Inflammatory macrophage treated with lipopolysaccharide for 4 hours (primary cell): ENCODE results near the gene ZDHHC6.
"Not testable (repeated sequence)": the region's sequence is repeated elsewhere in the genome, so short reads cannot be mapped to it uniquely, and the experiment has no call there.

Experiments used
- DNase-seq: peaks from one replicate; pipeline ENCODE4 v3.0.0-alpha.2; 2020

The ZDHHC6 gene, protein sequence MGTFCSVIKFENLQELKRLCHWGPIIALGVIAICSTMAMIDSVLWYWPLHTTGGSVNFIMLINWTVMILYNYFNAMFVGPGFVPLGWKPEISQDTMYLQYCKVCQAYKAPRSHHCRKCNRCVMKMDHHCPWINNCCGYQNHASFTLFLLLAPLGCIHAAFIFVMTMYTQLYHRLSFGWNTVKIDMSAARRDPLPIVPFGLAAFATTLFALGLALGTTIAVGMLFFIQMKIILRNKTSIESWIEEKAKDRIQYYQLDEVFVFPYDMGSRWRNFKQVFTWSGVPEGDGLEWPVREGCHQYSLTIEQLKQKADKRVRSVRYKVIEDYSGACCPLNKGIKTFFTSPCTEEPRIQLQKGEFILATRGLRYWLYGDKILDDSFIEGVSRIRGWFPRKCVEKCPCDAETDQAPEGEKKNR

DNA sequence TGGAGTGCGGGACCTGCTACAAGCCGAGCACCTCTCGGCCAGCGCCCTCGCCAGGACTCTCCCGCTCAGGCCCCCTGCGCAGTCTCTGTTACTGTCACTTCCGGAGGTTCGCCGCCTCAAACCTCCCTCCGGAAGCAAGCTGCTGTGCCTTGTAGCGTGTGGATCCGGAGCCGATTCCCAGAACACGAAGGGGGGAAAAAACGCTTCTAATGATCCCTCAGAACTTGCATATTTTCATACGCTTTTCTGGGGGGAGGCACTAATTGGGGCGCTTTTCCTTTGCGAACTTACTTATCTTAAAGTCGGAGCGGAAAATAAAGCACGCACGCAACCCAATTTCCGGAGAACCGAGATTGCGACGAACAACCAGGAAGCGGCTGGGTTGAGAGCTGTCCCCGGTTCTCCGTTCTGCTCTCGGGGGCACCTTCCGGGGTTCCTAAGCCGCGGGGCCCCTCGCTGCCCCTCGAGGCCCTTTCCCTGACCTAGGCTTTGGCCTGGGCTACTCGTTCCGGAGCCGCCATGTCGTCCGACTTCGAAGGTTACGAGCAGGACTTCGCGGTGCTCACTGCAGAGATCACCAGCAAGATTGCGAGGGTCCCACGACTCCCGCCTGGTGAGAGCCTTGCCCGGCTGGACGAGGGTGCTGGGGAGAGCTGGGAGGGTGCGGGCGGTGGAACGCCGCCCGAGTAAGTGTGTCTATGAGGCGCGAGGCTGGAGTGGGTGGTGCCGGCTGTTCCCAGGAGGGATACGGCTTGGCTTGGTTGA lies at the start of gene ZDHHC6, which contains the start of gene VTI1A:
TSS of gene ZDHHC6 (minus strand) at position 60 of the 765 bp plus-strand sequence. CDS start 1,478 bp downstream, outside the sequence.
TSS of gene VTI1A (plus strand) at position 361 of the 765 bp plus-strand sequence. CDS start at position 520, 159 bp downstream.
- peak; percentile 84 for DNase-seq

DNA sequence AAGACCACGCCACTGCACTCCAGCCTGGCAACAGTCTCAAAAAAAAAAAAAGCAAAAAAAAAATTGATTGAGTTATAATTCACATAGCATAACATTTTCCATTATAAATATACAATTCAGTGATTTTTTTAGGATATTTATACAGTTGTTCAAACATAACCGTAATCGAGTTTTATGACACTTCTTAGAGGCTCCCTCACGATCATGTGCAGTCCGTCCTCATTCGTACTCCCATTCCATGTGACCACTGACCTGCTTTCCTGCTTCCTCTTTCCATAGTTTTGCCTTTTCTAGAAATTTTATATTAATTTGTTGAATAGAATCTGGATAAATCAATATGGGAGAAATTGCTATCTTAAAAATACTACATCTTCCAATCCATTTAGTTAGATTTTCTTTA lies 46.0 kb upstream of the ZDHHC6 start:
- no peak for DNase-seq

DNA sequence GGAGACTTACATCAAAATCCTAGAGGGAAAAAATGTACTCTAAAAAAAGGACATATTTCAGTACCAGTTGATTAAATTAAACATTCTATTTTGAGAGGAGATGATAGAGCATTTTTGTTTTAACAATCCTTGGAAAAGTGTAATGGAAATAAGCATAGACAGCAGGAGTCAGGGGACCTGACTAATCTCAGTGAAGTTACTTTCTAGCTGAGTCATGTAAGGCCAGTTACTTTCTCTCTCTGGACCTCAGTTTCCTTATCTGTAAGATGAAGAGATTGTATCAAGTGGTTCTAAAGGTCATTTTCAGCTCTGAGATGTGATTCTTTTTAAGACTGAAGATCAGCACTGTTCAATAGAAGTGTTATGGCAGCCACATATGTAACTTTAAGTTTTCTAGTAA lies 44.4 kb upstream of the ZDHHC6 start:
- no peak for DNase-seq

DNA sequence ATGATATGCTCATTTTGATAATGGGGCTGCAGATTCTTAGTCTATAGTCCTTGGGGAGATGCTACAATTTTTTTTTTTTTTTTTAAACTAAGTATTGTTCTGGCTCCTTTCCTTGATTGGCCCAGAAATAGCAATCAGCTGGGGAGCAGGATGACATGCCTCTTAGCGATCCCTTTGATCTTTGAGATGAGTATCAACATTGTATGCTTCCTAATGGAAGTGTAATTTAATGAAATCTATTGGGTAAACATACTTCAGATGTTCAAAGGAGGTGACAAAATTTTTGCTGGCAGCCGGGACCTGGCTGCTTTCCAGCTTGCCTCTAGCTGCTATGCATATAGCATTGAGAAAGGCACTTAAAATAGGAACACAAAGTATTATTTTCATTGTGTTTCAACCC lies 43.8 kb upstream of the ZDHHC6 start:
- DNase-seq: no peak

DNA sequence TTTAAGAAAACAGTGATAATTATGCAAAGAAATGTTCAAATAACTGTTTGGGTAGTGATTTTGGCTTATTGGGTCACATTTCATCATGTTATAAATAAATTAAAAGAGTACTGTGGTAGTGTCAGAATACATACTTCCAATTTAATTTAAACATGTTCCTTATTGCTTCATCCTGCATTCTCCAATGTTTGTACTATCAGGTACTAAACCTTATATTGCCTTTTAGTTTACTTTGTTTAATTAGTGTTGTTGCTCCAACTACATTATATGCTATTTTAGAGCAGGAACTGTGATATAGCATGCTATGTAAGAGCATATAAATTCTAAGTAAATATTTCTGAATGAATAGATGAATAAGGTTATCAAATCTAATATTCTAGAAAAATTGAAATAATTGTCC lies 41.2 kb upstream of the ZDHHC6 start:
- no peak for DNase-seq

DNA sequence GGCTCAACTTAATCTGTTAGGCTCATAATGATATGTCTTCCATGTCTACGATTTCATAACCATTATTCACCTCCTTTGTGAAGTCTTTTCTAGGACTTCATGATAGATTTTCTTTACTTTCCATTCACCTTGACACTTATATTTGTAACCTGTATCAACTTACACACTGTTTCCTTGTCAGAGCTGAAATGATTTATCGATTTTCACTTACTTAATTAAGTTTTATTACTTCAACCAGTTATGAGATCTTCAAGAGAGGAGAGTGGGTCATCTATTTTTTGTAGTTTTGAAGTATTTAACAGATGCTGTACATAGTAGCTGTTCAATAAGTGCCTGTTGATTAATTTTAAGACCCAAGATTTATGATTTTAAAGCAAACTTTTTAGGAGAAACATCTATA lies 37.7 kb upstream of the ZDHHC6 start:
- DNase-seq: no peak

DNA sequence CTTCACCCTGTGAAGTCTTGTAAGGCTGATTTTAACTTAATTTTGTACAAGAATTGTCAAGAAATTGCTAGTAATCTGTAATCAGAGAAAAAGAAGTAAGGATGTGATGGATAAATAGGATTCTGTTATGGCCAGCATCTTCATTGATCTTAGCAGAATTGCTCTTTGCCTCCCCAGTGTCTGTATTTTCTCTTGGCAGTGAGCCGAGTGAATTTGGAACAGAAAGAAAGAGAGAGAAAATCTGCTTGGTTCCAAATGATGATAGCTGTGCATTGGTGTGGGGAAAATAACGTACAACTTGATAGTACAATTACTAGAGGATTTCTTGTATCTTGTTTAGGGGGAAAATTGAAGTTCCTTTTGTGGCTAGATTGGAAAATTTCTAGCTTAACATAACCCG lies 34.9 kb upstream of the ZDHHC6 start:
- DNase-seq: no peak

DNA sequence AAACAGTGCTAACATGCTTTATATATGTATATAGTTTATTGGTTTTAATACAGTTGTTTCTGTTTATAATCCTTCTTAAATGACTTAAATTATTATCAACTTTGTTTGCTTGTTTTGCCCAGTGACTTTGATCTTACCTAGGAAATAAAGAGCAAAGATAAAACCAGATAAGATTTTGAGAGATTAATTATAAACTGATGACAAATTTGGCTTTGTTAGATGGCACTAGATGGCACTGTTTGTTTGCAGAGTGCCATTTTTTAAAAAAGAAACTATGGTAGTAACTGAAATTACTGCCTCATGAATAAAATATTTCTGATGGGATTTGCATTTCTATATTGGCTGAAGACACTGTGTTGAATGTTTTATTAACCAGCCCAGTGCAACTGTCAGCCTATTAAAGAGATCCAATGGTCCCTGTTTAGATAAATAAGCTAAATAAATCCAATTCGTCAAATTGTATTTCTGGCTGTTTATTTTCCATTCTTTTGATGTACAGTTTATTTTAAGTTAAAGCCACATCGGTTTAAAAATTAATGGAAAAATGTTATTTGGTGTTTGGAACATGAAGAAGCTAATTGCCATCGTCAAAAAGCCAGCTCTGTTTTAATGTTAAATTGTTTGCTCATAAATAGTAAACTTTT lies 29.0 kb upstream of the ZDHHC6 start:
- peak; percentile 15 for DNase-seq

DNA sequence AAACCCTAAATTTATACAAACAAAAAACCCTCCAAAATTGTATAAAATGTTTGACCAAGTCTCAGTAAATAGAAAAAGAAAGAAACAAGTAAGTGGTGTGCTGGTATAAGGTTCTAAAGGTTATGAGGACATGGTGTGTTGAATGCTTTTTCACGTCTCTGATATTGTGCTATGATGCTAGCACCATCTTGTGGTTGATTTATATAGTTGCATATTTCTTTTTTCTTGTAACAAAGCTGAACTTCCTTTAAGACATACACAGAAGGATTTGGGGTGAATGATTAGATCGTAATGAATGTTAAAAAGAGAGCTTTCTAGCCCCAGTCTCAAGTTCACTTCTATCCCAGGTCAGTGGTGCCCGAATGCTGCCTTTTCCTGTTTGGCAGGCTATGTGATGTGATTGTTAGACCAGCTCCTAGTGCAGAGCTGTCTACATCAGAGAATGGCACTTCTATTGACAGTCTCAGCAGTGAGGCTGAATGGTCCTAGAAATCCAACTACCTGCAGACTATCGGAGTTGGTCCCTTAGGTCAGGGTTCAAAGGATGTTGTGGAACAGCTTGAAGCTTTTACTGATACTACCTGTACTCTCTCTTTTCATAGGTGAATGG lies 25.3 kb upstream of the ZDHHC6 start:
- peak; percentile 51 for DNase-seq

DNA sequence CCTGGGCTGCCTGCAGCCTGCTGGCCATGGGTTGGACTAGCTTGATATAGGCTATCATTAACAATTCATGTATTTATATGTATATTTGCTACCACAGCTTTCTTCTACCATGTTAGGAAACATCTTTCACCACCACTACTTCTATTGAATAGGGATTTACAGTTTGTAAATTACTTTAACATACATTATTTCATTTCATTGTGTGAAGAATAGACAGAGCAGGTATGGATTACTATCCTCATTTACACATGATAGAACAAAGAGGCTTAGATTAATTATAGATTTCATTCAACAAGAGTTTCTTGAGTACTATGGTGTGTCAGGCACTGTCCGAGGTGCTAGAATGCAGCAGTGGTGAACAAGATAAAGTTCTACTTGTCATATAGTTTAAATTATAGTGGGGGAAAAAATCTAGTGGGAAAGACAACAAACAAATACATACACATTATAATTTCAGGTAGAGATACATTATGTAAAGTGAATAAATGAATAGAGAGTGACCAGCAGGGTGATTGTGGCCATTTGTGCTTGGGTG lies 20.9 kb upstream of the ZDHHC6 start:
- no peak for DNase-seq

DNA sequence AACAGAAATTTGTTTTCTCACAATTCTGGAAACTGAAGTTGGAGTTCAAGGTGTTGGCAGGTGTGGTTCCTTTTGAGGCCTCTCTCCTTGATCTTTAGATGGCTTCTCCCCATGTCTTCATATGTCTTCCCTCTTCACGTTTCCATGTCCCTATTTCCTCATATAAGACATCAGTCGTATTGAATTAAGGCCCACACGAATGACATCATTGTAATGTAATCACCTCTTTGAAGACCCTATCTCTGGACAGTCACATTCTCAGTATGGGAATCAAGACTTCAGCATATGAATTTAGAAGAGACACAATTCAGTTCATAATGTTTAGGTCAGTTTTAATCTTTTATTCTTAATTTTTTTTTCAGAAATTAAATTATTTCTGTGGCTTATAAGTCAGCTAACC lies 20.1 kb upstream of the ZDHHC6 start:
- DNase-seq: no peak

DNA sequence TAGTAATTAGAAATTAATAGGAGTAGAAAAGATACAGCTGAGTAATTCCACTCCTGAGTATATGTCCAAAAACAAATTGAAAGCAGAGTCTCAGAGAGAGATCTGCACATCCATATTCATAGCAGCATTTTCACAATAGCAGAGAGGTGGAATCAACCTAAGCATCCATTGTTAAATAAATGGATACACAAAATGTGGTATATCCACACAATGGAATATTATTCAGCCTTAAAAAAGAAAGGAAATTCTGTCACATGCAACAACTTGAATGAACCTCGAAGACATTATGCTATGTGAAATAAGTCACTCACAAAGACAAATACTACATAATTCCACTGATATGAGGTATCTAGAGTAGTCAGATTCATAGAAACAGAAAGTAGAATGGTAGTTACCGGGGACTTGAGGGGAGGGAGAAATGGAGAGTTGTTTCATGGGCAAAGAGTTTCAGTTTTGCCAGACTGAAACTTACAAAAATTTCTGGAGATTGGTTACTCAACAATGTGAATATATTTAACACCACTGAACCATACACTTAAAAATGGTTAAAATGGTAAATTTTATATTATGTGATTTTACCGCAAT lies 18.7 kb upstream of the ZDHHC6 start:
- peak; percentile 62 for DNase-seq

DNA sequence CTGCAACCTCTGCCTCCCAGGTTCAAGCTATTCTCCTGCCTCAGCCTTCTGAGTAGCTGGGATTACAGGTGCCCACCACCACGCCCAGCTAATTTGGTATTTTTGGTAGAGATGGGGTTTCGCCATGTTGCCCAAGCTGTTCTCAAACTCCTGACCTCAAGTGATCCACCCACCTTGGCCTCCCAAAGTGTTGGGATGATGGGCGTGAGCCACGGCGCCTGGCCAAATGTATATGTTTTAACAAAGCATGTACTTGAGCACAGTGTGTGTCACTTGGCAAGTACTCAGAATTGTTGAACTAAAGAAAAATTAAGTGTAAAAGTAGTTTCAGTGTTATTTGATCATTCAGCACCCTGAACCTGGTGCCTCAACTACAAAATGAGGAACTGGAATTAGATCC lies 17.4 kb upstream of the ZDHHC6 start:
- not testable (repeated sequence) for DNase-seq

DNA sequence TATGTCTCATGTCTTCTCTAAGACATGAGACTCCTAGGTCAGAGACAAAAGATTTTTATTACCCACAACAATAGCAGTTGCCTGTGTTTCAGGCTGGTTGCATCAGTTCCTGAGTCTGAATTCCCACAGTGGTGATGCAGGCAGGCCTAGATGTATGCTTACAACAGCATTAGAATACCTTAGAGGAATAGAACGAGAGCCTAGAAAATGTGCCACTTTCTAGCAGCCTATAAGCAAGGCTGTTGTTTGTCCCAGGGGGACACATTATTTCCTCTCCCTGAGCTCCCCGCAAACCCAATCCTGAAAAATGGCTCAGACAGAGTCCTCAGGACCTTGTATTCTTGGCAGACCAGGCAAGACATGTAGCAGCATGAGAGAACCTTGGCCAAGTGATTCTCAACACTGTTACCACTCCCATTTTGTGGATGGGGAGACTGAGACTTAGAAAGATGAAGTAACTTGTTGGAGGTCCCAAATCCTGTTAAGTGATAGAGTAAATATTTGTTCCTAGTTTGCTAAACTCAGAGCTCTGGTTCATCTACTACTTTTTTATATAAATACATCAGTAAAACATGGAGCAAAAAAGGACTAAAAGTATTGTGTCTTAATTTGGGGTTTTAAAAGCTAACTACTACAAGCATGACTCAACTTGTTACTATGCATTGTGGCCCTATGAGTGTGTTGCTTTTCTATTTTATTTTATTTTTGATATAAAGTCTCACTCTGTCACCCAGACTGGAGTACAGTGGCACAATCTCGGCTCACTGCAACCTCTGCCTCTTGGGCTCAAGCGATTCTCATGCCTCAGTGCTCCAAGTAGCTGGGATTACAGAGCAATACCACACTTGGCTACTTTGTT lies 14.5 kb upstream of the ZDHHC6 start:
- peak; percentile 71 for DNase-seq

DNA sequence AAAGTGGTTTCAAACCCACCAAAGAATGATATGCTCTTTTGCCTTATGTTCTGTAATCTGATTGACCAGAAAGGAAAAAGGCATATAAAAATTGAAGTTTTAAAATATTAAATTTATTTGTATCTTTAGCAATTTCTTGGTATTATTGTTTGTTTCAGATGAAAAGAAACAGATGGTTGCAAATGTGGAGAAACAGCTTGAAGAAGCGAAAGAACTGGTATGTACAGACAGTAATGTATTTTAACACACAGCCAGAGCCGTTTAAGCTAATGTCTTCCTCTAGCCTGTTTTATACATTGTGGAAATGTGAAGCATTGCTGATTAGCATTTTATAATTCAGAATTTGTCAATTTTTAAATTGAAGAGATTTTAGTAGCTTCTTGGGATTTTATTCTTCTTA lies 13.7 kb upstream of the ZDHHC6 start:
- no peak for DNase-seq

DNA sequence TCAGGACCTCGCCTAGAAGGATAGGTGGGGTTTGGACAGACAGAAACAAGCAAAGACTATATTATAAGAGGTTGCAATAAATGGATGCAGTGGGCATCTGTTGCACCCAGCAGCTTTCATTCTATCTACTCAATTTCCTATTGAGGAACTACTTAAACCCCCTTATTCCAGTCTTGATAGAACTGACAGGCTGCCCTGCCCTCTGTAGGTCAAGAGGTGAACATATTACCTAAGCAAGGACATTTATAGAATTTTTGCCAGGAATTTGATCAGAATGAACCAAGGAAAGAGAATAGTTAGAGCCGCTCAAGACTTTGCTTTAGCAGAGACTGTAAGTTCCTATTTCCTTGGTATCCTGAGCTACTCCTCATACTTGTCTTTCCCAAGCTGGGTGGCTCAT lies 9.8 kb upstream of the ZDHHC6 start:
- peak; percentile 11 for DNase-seq

DNA sequence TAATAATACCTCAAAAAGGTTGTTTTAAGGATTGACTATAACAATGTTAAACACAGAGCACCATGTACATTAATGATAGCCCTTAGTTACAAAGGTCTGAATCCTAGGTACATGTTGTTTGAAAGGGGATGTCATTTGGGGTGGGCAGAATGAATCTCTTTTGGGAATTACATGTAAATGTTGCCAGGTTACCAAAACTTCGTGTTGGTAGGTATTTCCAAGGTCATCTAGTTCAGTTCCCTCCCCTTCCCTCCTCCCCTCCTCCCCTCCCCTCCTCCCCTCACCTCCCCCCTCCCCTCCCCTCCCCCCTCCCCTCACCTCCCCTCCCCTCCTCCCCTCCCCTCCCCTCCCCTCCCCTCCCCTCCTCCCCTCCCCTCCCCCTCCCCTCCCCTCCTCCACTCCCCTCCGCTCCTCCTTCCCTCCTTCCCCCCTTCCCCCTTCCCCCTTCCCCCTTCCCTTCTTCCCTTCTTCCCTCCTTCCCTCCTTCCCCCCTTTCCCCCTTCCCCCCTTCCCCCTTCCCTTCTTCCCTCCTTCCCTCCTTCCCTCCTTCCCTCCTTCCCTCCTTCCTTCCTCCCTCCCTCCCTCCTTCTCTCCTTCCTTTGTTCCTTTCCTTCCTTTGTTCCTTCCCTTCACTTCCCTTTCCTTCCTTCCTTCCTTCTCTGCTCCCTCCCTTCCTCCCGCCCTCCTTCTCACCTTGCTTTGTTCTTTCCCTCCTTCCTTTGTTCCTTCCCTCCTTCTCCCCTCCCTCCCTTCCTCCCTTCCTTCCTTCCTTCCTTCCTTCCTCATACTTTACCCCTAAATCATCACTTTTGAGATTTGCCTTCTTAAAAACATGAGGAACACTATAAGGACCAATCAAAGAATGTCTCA lies 8.4 kb upstream of the ZDHHC6 start:
- no peak for DNase-seq

DNA sequence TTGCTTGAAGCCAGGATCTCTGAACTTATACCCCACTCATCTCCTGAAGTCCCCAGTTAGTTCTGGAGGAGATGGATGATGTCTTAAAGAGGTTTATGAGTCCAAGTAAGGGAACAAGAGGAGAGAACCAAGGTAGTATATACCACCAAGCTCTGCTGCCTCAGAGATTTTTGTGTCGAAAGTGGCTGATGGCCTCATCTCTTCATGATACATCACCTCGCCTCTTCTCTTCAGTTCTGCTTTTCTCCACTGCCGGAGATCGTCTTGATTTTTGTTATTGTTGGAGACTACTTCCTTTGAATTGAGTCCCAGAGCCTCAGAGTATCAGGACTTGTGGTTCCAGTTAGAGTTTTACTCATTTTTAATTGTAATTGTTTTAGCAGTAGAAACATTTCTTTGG lies 2.2 kb upstream of the ZDHHC6 start:
- peak; percentile 82 for DNase-seq

DNA sequence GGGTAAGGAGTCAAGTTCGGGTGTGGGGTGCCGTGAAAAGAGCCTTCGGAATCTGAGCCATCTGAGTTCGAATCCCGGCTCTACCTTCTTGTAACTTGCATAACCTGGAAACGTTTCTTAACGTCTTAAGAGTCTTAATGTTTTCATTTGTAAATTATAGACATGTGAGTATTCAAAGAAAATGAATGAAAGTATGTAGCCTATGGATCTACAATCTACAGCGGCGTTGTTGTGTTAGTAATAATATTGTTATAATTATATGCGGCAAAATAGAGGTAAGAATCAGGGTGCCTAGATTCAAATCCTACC lies 860 bp upstream of the ZDHHC6 start:
- no peak for DNase-seq

DNA sequence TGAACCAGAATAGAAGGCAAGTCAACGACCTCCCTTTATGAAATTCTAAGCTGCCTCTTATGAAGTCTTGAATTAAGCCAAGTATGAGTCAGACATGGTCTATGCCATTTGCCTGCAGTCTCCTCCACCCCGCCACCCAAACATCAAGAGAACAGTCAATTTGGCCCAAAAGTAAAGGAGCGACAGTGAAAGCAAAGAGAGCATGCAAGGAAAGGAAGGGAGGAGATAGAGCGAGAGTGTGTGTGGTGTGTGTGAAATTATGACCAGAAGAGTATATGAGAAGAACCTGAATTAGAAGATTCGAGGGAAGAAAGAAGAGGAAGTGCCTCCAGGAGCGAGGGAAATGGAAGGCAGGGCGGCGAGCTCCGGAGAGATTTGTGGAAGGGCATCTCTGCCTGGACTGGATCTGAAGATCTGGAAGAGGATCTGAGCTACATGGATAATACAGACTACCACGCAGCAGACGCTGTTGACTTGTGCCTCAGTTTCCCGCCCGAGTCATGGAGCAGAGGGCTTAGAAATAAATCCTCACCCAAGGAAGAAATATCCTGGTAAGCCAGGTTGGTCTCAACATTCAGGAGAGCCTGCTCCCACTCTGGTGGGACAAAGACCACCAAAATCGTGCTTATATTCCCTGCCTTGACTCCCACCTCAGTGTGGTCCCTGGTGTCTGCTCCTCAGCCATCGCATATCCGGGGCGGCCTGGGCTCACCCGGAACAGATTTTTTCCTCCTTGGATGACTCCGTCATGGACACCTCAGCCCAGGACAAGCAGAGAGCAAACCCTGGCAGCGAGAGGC lies 459 bp downstream of the ZDHHC6 start:
- DNase-seq: peak; percentile 48
